Measurements from ENCODE around the gene P2RY6. TPM values are rescaled to one million over a fixed set of nuclear protein-coding genes. Genes with fewer than 3 reads are reported as not detected.
"Not testable (repeated sequence)": the region's sequence is repeated elsewhere in the genome, so short reads cannot be mapped to it uniquely, and the experiment has no call there.

The P2RY6 gene
- polyA plus RNA-seq, 3 donors, result 0.81 to 1.1 (median 0.94) TPM

DNA sequence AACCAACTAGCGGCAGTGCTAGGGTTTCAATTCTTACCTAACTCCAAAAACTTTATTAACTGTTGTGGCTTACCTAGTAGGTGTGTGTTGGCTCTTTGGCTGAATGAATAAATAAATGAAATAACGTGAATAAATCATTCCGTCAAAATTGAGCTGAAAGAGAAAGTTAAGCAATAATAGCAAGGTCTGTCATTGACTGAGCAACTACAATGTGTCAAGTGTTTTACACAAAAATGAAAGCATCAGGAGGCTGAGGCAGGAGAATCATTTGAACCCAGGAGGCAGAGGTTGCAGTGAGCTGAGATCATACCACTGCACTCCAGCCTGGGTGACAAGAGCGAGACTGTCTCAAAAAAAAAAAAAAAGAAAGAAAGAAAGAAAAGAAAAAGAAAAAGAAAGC lies 2.1 kb downstream of the P2RY6 start:
- not testable (repeated sequence) for DNase-seq (ENCODE audit: low read depth in 3 of 3, low spot score in 2 of 3)

GRCh38 chr11:73274722-73275380 lies 2.7 kb downstream of the P2RY6 start:
- no peak for DNase-seq (ENCODE audit: low read depth in 3 of 3, low spot score in 2 of 3)

- DNase-seq (ENCODE audit: low read depth in 3 of 3, low spot score in 2 of 3), result no peak
These were observed 3.2 kb downstream of the P2RY6 start for GRCh38 chr11:73275381-73275750.

- DNase-seq (ENCODE audit: low read depth in 3 of 3, low spot score in 2 of 3), result no peak
These were observed 5.3 kb downstream of the P2RY6 start for GRCh38 chr11:73277467-73277866.

GRCh38 chr11:73280626-73281025 lies 8.5 kb downstream of the P2RY6 start:
- DNase-seq (ENCODE audit: low read depth in 3 of 3, low spot score in 2 of 3), result no peak

DNA sequence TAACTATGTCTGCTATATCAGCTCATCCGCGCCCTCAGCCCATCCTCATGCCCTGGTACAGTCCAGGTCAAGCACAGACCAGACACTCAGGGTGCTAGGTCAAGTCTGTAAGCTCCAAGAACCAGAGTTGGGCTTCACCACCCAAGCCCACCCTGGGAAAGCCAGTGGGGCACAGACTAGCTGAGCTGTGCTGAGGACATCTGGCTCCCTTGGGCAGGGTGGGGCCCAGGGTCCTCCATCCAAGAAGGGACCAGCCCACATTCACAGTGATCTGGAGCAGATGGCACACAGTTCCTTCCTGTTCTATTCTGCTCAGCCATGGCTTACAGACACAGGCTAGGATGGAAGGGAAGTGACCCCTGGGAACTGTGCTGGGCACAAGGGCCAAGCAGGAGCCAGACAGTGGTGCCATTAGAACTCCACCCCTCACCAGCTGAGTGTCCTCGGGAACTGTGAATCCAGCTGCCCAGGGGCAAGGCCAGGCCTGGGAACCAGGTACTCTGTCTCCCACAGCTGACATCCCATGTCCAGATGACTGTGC lies 9.1 kb downstream of the P2RY6 start:
- no peak for DNase-seq (ENCODE audit: low read depth in 3 of 3, low spot score in 2 of 3)

DNA sequence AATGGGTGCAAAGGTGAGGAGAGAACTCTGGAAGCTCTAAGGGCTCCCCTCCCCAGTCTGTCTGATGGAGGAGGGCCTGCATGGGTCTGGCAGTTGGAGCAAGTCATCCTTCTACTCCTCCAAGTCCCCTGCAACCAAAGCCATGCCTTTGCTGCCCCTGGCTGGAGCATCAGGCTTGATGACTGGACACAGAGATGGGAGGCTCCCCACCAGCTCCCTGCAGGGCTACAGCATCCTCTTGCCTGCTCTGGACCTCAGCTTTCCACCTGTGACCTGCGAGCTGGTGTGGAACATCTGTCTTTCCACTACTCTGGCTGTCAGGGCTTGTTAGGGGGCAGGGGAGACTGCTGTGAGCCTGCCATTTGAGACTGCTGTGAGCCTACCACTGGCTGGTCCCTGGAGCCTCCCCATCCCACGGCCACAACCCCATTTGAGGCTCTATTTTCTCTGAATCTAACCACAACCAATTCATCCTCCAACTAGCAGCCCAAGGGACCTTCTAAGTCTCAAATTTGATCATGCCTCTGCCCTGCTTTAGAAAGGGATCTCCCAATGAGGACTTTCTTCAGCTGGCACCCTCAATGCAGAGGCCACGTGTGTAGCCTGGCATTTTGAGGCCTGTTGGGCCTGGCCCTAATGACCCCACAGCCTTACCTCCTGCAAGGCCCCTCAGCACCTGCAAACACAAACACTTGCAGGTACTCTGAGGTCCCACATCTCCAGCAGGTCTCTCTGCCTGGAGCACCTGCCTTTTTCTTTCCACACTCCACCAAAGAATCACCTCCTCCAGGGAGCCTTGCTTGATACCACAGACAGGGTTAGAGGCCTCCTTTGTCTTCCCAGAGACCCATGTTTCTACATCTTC lies 9.9 kb downstream of the P2RY6 start:
- DNase-seq (ENCODE audit: low read depth in 3 of 3, low spot score in 2 of 3), result no peak

- DNase-seq (ENCODE audit: low read depth in 3 of 3, low spot score in 2 of 3), result no peak
These were observed 11.3 kb downstream of the P2RY6 start for GRCh38 chr11:73283276-73284000.

DNA sequence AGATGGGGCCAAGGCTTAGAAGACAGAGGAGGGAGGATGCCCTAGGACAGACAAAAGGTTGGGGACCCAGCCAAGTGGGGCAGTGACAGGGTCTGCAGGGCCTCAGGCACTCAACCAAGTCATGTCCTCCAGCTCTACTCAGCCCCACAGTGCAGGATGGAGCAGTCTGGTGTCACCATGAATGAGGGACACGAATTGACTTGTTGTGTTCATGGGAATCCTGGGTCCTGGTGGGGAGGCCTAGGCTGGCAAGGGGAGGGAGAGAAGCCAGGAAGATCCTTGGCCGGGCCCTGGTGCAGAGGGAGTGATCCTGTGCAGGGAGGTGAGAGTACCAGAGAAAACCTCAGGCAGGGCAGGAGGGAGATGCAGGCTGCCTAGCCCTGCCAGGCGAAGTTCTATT lies 12.0 kb downstream of the P2RY6 start:
- DNase-seq (ENCODE audit: low read depth in 3 of 3, low spot score in 2 of 3), result no peak

GRCh38 chr11:73285721-73286120 lies 13.6 kb downstream of the P2RY6 start:
- DNase-seq (ENCODE audit: low read depth in 3 of 3, low spot score in 2 of 3), result no peak

DNA sequence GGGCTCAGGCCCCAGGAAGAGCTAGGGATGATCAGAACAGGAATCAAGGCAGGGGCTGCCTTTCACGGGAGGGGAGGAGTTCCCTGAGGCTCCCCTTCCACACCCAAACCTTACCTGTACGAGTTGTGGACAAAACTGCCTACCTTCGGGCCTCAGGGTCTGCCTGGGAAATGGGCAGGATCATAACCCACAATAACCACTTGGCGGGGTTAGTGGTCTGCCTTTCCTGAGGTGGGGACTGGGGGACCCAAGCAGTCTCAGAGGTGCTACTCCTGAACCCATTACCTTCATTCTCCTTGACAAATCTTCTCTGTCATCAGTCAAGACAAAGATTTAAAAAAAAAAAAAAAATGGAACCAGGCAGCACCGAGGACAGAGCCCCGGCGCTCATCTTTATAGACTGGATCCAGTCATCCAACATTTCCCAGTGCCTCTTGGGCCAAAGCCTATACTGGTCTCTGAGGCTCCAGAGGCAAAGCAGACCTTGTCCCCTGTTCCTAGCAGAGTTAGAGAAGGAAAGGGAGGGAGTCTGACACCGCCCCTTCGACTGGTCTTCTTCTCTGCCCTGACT lies 14.2 kb downstream of the P2RY6 start:
- DNase-seq (ENCODE audit: low read depth in 3 of 3, low spot score in 2 of 3), result no peak

DNA sequence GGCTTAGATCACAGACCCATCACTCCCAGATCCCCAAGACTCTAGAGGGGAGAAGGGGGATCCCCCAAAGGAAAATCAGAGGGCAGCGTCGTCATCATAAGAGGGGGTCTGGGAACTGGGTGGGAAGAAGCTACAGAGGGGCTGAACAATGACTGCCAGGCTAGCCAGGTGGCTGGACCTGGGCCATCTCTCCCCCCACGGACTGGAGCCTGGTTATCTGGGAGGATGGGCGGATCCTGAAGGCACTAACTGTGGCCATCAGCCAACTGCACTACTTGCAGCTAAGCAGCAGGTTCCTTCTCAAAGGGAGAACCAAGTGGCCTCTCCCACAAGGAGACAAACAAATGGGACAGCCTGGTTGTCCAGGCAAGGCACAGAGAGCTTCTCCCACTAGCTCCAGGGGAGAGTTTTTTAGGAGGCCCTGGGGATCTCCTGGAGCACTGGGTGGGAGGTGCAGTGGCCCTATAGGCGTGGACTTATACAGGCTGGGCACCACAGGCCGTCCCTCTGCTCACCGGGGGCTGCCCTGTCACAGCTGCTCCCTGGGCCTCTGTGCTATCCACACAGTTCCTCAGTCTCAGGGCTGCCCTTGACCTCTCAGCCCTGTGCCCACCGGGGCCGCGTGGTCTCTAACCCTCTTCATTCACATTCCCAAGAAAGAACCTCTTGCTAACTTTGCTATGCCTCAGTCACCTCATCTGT lies 15.4 kb downstream of the P2RY6 start:
- DNase-seq (ENCODE audit: low read depth in 3 of 3, low spot score in 2 of 3), result no peak

- DNase-seq (ENCODE audit: low read depth in 3 of 3, low spot score in 2 of 3), result no peak
These were observed 16.2 kb downstream of the P2RY6 start for GRCh38 chr11:73288192-73288872.

- peak in 1 of 3 donors; percentile 56 for DNase-seq (ENCODE audit: low read depth in 3 of 3, low spot score in 2 of 3)
These were observed 17.0 kb downstream of the P2RY6 start for GRCh38 chr11:73288873-73289707.

- DNase-seq (ENCODE audit: low read depth in 3 of 3, low spot score in 2 of 3), result no peak
These were observed 18.4 kb downstream of the P2RY6 start for GRCh38 chr11:73290536-73290935.

- no peak for DNase-seq (ENCODE audit: low read depth in 3 of 3, low spot score in 2 of 3)
These were observed 19.1 kb downstream of the P2RY6 start for GRCh38 chr11:73291196-73291595.

DNA sequence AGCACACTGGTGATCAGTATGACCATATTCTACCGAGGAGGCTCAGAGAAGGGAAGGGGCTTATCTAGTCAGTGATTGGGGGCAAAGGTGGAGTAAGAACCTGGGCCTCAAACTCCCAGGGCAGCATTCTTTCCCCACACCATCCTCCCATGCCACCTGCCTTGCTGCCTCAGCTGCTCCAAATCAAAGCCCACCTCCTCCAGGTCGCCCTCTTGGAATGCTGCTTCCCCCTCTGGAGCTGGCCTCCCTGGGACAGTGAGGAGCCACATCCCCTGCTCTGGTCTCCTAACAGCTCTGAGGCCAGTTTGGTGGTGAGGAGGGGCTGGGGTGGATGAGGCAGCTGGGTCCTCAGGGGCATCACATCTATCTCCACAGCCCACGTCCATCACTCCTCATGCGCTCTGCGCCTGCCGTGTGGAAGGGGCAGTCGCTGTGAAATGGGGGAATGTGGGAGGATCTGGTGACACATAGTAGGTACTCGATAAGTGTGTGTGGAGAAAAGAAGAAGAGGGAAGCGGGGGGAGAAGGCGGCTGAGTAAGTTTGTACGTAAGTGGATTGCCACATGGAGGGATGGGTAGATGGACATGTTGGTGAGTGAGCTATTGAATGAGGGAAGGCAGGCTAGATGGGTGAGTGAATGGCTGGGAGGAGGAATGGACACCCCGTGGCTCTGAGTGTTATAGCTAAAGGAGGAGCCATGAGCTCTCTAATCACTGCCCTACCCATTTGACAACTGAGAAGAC lies 19.8 kb downstream of the P2RY6 start:
- DNase-seq (ENCODE audit: low read depth in 3 of 3, low spot score in 2 of 3), result no peak

DNA sequence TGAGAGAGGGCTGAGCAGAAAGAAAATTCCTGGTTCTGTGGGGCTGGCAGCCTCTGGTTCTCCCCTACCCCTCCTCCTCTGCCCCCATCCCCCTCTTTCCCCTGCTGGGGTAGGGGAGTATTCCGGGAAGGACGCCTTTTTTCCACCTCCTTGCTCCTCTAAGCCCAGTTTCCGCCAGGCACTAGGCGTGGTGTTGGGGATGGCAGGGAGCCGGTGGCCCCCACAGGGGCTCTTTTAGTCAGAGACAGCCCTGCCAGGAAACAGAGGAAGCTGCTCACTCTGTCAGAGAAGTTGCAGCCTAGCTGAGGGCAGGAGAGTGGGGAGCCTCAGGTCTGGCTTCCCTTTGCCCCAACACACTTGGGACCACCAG lies 20.4 kb downstream of the P2RY6 start:
- no peak for DNase-seq (ENCODE audit: low read depth in 3 of 3, low spot score in 2 of 3)
